BE2C (cell line): ENCODE measurements around the gene METTL25B.
"Not testable (repeated sequence)": the region's sequence is repeated elsewhere in the genome, so short reads cannot be mapped to it uniquely, and the experiment has no call there.

ENCODE experiments used
- DNase-seq: peaks from one replicate; pipeline ENCODE4 v3.0.0-alpha.2; 2020
- H3K27me3 ChIP-seq: fragments of 250-450 bp; sonication (Bioruptor Pico); 2 replicates; pipeline ENCODE4 v1.5.1; 2020; ENCODE audit warnings: mild to moderate bottlenecking
- H3K36me3 ChIP-seq: fragments of 250-450 bp; sonication (Bioruptor Pico); 2 replicates; pipeline ENCODE4 v1.5.1; 2020; ENCODE audit warnings: mild to moderate bottlenecking
- H3K4me1 ChIP-seq: fragments of 250-450 bp; sonication (Bioruptor Pico); 2 replicates; pipeline ENCODE4 v1.5.1; 2020
- H3K4me3 ChIP-seq: 2 replicates; pipeline ENCODE4 v1.5.1; 2011; ENCODE audit warnings: low read depth, low read length
- H3K9me3 ChIP-seq: fragments of 250-450 bp; sonication (Bioruptor Pico); 2 replicates; pipeline ENCODE4 v1.5.1; 2020
- CTCF ChIP-seq: IDR thresholded peaks from 2 replicates; pipeline ENCODE4 v1.5.1; 2012; ENCODE audit warnings: mild to moderate bottlenecking, low read depth, low read length

METTL25B gene

GRCh38 chr1:156751451-156751756 is 23.1 kb downstream of the METTL25B start, which contains the start of gene HDGF:
HDGF (minus strand) TSS chr1:156751675; CDS start chr1:156751429, 246 bp downstream.
- Histone ChIP-seq H3K4me3 (peak within 1 kb of the TSS; percentile 98), H3K27me3 (no peaks in the 10 kb centered on the region), H3K36me3 (peaks cover 10% of the 10 kb centered on the region), H3K9me3 (no peaks in the 10 kb centered on the region), H3K4me1 (peaks cover 23% of the 10 kb centered on the region)
- no peak for DNase-seq
- TF ChIP-seq CTCF: no peak

- DNase-seq: peak; percentile 99
- Histone ChIP-seq H3K4me3 (peak overlapping the region; percentile 98), H3K9me3 (no peaks in the 10 kb centered on the region), H3K4me1 (peaks cover 22% of the 10 kb centered on the region), H3K27me3 (no peaks in the 10 kb centered on the region), H3K36me3 (peaks cover 10% of the 10 kb centered on the region)
- TF ChIP-seq CTCF: no peak
Measured at GRCh38 chr1:156751757-156752481, 23.6 kb downstream of the METTL25B start.

- no peak for TF ChIP-seq CTCF
- no peaks in the 10 kb centered on the region for H3K27me3 ChIP-seq
- peaks cover 10% of the 10 kb centered on the region for H3K36me3 ChIP-seq
- H3K9me3 ChIP-seq: no peaks in the 10 kb centered on the region
- H3K4me3 ChIP-seq: peak overlapping the region; percentile 98
- H3K4me1 ChIP-seq: peaks cover 17% of the 10 kb centered on the region
- DNase-seq: no peak
Measured at GRCh38 chr1:156752843-156753482, 24.7 kb downstream of the METTL25B start.

GRCh38 chr1:156754219-156754618 is 25.9 kb downstream of the METTL25B start:
- Histone ChIP-seq H3K9me3 (no peaks in the 10 kb centered on the region), H3K4me3 (no peak overlapping the region), H3K27me3 (no peaks in the 10 kb centered on the region), H3K4me1 (peaks cover 4% of the 10 kb centered on the region), H3K36me3 (peaks cover 8% of the 10 kb centered on the region)
- no peak for DNase-seq
- TF ChIP-seq CTCF: no peak

- Histone ChIP-seq H3K4me1 (peaks cover 3% of the 10 kb centered on the region; the same call in 1 of the 2 replicates), H3K4me3 (no peak overlapping the region), H3K27me3 (no peaks in the 10 kb centered on the region), H3K9me3 (no peaks in the 10 kb centered on the region), H3K36me3 (no peaks in the 10 kb centered on the region)
- no peak for TF ChIP-seq CTCF
- no peak for DNase-seq
Measured at GRCh38 chr1:156755527-156755950, 27.3 kb downstream of the METTL25B start.

GRCh38 chr1:156756355-156756754 is 28.1 kb downstream of the METTL25B start:
- Histone ChIP-seq H3K27me3 (no peaks in the 10 kb centered on the region), H3K36me3 (no peaks in the 10 kb centered on the region), H3K4me3 (no peak overlapping the region), H3K9me3 (no peaks in the 10 kb centered on the region), H3K4me1 (peaks cover 3% of the 10 kb centered on the region)
- no peak for TF ChIP-seq CTCF
- no peak for DNase-seq

GRCh38 chr1:156757572-156758253 is 29.4 kb downstream of the METTL25B start:
- not testable (repeated sequence) for H3K9me3 ChIP-seq, H3K4me1 ChIP-seq, H3K36me3 ChIP-seq, DNase-seq, H3K4me3 ChIP-seq, H3K27me3 ChIP-seq
